ENCODE data around the gene RFX4. TPM values are rescaled to one million over a fixed set of nuclear protein-coding genes. Genes with fewer than 3 reads are reported as not detected.

The RFX4 gene
- total RNA-seq, 2 experiments from 2014 or later = not detected

DNA sequence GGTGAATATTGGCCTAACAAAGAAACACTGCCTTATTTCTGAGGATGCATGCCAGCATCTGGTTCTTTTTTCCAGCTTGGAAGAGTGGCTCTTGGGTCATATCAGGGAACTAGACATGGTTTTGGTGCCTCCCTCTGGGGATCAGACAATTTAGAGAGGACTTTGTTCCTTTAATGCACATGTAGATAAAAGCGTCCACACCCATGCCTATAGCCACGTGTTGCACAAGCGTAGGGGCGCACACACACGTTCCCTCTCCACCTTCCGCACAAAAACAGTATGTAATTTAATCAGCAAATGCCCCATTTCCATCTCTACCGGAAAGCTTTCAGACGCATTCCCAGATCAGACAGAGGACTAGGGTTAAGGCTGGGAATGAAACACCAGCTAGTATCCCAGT is 130.0 kb downstream of the RFX4 start:
- no TSS peak for BruUV-seq (replicated peaks)
- Histone ChIP-seq H3K79me2 (ENCODE audit: insufficient read depth, low read depth, low read length) (no peaks in the 10 kb centered on the region), H3K4me1 (ENCODE audit: insufficient read depth, low read length, poor library complexity, severe bottlenecking) (no peaks in the 10 kb centered on the region), H2AFZ (ENCODE audit: low read length) (no peak overlapping the region), H3K36me3 (ENCODE audit: insufficient read depth, low read length) (no peaks in the 10 kb centered on the region), H4K20me1 (ENCODE audit: insufficient read depth, low read length) (no peaks in the 10 kb centered on the region), H3K4me3 (ENCODE audit: low read depth, low read length, poor library complexity, severe bottlenecking) (no peak overlapping the region), H3K9me3 (ENCODE audit: low read length) (no peaks in the 10 kb centered on the region), H3K27ac (ENCODE audit: low read depth, low read length, poor library complexity, severe bottlenecking) (no peak overlapping the region), H3K4me2 (ENCODE audit: low read length) (no peak overlapping the region), H3K9me2 (ENCODE audit: insufficient read depth, low read length) (no peaks in the 10 kb centered on the region)
- ChIA-PET POLR2A (no interaction called here), CTCF (ENCODE audit: unreplicated experiment) (no interaction called here)
- no peak for TF ChIP-seq EZH2phosphoT487 (IDR thresholded peaks at IDR 0.05; ENCODE audit: borderline replicate concordance, low read depth, low read length)
- TF ChIP-seq, protein P1, sequence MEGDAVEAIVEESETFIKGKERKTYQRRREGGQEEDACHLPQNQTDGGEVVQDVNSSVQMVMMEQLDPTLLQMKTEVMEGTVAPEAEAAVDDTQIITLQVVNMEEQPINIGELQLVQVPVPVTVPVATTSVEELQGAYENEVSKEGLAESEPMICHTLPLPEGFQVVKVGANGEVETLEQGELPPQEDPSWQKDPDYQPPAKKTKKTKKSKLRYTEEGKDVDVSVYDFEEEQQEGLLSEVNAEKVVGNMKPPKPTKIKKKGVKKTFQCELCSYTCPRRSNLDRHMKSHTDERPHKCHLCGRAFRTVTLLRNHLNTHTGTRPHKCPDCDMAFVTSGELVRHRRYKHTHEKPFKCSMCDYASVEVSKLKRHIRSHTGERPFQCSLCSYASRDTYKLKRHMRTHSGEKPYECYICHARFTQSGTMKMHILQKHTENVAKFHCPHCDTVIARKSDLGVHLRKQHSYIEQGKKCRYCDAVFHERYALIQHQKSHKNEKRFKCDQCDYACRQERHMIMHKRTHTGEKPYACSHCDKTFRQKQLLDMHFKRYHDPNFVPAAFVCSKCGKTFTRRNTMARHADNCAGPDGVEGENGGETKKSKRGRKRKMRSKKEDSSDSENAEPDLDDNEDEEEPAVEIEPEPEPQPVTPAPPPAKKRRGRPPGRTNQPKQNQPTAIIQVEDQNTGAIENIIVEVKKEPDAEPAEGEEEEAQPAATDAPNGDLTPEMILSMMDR (conservative IDR thresholded peaks at IDR 0.05; ENCODE audit: low read length) = no peak
- DNase-seq (ENCODE audit: low spot score) = no peak
- intact Hi-C loops (cut with micrococcal nuclease; ENCODE audit: unreplicated experiment) = no loop called here

DNA sequence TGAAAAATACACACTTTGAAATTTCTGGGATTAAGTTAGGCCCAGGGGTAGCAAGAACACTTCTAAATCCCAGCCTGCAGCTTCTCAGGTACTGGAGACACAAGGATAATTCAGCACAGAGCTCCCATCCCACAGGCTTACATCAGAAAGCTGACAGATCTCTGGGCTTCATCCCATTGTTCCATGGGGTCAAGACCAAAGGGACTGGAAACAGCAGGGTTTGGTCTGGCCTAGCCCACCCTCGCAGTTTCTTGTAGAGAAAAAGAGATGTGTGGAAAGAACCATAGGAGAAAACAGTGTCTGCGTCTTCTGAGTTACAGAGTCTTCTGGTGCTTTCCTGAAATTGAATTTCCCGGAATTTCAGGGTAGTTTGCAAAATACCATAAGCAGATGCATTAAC is 132.1 kb downstream of the RFX4 start:
- no peak for DNase-seq (ENCODE audit: low spot score)
- Histone ChIP-seq H3K9me2 (ENCODE audit: insufficient read depth, low read length) (no peaks in the 10 kb centered on the region), H4K20me1 (ENCODE audit: insufficient read depth, low read length) (no peaks in the 10 kb centered on the region), H3K4me3 (ENCODE audit: low read depth, low read length, poor library complexity, severe bottlenecking) (no peak overlapping the region), H3K4me2 (ENCODE audit: low read length) (no peak overlapping the region), H2AFZ (ENCODE audit: low read length) (no peak overlapping the region), H3K4me1 (ENCODE audit: insufficient read depth, low read length, poor library complexity, severe bottlenecking) (no peaks in the 10 kb centered on the region), H3K36me3 (ENCODE audit: insufficient read depth, low read length) (no peaks in the 10 kb centered on the region), H3K79me2 (ENCODE audit: insufficient read depth, low read depth, low read length) (no peaks in the 10 kb centered on the region), H3K9me3 (ENCODE audit: low read length) (no peaks in the 10 kb centered on the region), H3K27ac (ENCODE audit: low read depth, low read length, poor library complexity, severe bottlenecking) (no peak overlapping the region)
- CTCF ChIA-PET (ENCODE audit: unreplicated experiment) = no interaction called here
- TF ChIP-seq EZH2phosphoT487 (IDR thresholded peaks at IDR 0.05; ENCODE audit: borderline replicate concordance, low read depth, low read length) = no peak
- TF ChIP-seq, protein P1 (conservative IDR thresholded peaks at IDR 0.05; ENCODE audit: low read length) = no peak
- POLR2A ChIA-PET = interaction anchor here (1.5 kb wide), 1 partner anchor 16 kb away, joined by 5 read pairs; no protein-coding TSS in a partner anchor
- intact Hi-C loops (cut with micrococcal nuclease; ENCODE audit: unreplicated experiment) = no loop called here
- BruUV-seq (replicated peaks) = no TSS peak

DNA sequence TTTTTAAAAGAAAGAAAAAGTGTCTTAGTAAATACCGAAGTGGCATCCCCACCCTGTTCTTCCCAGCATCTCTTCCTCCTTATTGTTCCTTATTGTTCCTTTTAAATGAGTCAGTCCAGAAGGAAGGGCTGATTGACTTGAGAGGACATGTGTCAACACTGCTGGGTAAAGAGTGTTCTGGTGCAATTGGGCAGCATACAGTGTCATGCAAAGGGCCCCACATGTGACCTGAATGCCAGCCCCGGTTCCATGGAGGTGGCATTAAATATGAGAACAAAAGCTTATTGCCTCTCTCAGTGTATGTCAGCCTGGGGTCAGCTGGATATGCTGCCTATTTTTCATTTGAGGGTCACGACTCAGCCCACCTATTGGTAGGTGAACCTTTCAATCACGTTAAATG is 132.8 kb downstream of the RFX4 start:
- intact Hi-C loops (cut with micrococcal nuclease; ENCODE audit: unreplicated experiment) = no loop called here
- Histone ChIP-seq H3K4me1 (ENCODE audit: insufficient read depth, low read length, poor library complexity, severe bottlenecking) (no peaks in the 10 kb centered on the region), H3K4me3 (ENCODE audit: low read depth, low read length, poor library complexity, severe bottlenecking) (no peak overlapping the region), H2AFZ (ENCODE audit: low read length) (no peak overlapping the region), H4K20me1 (ENCODE audit: insufficient read depth, low read length) (no peaks in the 10 kb centered on the region), H3K36me3 (ENCODE audit: insufficient read depth, low read length) (no peaks in the 10 kb centered on the region), H3K4me2 (ENCODE audit: low read length) (no peak overlapping the region), H3K27ac (ENCODE audit: low read depth, low read length, poor library complexity, severe bottlenecking) (no peak overlapping the region), H3K79me2 (ENCODE audit: insufficient read depth, low read depth, low read length) (no peaks in the 10 kb centered on the region), H3K9me2 (ENCODE audit: insufficient read depth, low read length) (no peaks in the 10 kb centered on the region), H3K9me3 (ENCODE audit: low read length) (no peaks in the 10 kb centered on the region)
- CTCF ChIA-PET (ENCODE audit: unreplicated experiment) = no interaction called here
- POLR2A ChIA-PET = interaction anchor here (0.6 kb wide), 1 partner anchor 767 kb away, joined by 3 read pairs; no protein-coding TSS in a partner anchor
- no peak for DNase-seq (ENCODE audit: low spot score)
- TF ChIP-seq, protein P1 (conservative IDR thresholded peaks at IDR 0.05; ENCODE audit: low read length) = no peak
- no peak for TF ChIP-seq EZH2phosphoT487 (IDR thresholded peaks at IDR 0.05; ENCODE audit: borderline replicate concordance, low read depth, low read length)
- no TSS peak for BruUV-seq (replicated peaks)
